HG03457 (cell line): ENCODE measurements around the gene ABHD11.
"Not testable (repeated sequence)": the region's sequence is repeated elsewhere in the genome, so short reads cannot be mapped to it uniquely, and the experiment has no call there.

Experiments
- ATAC-seq: cut with Tn5 transposase; IDR thresholded peaks from one replicate; pipeline ENCODE4 v1.9.1; 2021; ENCODE audit warnings: moderate number of reproducible peaks; ENCODE audit not compliant: unreplicated experiment

The ABHD11 gene, protein sequence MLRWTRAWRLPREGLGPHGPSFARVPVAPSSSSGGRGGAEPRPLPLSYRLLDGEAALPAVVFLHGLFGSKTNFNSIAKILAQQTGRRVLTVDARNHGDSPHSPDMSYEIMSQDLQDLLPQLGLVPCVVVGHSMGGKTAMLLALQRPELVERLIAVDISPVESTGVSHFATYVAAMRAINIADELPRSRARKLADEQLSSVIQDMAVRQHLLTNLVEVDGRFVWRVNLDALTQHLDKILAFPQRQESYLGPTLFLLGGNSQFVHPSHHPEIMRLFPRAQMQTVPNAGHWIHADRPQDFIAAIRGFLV

DNA sequence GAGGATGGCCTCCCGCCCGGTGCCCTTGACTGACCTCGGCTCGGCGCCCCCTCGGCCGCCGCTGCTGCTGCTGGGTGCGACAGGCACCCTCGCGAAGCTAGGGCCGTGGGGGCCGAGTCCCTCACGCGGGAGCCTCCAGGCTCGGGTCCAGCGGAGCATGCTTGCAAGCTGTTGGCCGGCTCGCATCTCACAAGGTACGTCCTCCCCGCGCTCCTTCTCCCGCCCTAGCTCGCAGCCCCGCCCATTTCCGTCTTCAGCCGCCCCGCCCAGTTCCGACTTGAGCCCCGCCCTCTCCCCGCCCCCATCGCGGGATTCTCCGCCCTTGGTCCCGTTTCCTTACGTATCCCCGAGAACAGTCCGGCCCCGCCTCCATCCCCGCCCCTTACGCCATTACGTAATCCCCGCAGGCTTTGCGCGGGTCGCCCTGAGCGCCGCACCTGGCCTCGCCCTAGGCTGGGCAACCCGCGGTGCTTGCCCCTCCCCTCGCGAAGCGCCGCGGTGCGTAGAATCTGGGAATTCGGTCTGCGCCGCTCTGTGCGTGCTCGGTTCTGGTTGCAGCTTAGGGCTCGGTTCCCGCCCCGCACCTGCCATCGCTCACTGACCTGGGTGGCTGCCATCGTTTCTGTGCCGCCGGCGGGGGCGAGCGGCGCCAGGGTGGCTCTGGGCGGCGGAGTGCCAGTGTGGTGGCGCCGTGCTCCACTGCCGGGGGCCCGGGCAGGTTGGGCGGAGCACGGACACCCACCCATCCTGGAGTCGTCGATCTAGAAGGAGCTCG is at the start of gene ABHD11:
TSS of gene ABHD11 (minus strand) at position 191 of the 775 bp plus-strand sequence. CDS start at position 159, 32 bp downstream.
- peak; percentile 78 for ATAC-seq

DNA sequence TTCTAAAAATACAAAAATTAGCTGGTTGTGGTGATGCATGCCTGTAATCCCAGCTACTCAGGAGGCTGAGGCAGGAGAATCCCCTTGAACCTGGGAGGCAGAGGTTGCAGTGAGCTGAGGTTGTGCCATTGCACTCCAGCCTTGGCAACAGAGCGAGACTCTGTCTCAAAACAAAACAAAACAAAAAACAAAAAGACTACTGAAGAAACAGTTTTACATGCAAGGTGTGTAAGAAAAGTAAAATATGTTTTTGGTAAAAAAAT is 49.1 kb upstream of the ABHD11 start:
- ATAC-seq: not testable (repeated sequence)

DNA sequence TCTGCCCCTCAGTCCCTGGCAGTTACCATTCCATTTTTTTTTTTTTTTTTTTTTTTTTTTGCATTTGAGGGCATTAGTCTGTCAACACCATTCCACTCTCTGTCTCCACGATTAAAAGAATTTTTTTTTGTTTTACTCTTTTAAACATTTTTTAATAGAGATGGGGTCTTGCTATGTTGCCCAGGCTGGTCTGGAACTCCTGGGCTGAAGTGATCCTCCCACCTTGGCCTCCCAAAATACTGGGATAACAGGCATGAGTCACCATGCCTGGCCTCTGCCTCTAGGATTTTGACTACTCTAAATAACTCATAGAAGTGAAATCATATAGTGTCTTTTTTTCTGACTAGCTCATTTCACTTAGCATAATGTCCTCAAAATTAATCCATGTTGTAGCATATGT is 48.0 kb upstream of the ABHD11 start:
- ATAC-seq: no peak

DNA sequence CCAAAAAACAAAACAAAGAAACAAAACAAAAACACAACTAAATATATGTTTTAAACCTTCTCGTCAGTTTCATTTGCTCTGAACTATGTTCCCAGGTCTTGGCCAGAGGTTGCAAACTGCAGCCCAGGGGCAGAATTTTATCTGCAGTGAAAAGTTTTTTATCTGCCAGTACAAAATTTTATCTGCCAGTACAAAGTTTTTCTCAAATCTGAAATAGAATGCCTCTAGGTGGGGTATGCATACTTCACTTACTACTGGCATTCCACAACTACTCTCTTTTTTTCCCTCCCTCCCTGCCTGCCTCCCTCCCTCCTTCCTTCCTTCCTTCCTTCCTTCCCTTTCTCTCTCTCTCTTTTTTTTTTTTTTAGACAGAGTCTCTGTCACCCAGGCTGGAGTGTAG is 40.9 kb upstream of the ABHD11 start:
- no peak for ATAC-seq

DNA sequence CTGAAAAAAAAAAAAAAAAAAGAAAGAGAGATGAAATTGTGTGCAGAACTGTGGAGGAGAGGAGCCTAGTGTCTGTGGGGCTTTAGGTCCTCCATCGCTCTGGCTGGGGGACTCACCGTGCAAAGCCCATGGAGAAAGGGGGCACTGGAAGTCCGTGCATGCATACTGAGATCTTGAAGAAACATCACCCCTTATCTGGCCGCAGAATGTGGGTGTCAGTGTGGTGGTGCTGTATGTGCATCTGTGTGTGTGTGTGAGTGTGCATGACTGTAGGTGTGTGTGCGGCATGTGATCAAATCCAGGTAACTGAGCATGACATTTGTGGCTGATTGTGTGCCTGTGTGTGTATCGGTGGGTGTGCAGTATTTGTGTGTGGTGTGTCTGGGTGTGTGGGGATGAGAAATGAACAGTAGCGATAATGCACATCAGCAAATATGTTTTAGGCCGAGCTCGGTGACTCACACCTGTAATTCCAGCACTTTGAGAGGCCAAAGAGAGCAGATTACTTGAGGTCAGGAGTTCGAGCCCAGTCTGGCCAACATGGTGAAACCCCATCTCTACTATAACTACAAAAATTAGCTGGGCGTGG is 40.3 kb upstream of the ABHD11 start:
- no peak for ATAC-seq

DNA sequence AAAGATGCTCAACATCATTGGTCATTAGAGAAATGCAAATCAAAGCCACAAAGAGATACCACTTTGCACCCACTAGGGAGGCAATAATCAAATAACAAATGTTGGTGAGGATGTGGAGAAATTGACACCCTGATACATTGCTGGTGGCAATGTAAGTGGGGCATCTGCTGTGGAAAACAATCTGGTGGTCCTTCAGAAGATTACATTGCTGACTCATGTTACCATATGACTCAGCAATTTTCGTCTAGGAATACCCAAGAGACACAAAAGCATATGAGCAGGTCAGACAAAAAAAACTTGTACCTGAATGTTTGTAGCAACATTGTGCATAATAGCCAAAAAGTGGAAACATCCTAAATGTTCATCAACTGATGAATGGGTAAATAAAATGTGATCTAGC is 36.3 kb upstream of the ABHD11 start:
- no peak for ATAC-seq

DNA sequence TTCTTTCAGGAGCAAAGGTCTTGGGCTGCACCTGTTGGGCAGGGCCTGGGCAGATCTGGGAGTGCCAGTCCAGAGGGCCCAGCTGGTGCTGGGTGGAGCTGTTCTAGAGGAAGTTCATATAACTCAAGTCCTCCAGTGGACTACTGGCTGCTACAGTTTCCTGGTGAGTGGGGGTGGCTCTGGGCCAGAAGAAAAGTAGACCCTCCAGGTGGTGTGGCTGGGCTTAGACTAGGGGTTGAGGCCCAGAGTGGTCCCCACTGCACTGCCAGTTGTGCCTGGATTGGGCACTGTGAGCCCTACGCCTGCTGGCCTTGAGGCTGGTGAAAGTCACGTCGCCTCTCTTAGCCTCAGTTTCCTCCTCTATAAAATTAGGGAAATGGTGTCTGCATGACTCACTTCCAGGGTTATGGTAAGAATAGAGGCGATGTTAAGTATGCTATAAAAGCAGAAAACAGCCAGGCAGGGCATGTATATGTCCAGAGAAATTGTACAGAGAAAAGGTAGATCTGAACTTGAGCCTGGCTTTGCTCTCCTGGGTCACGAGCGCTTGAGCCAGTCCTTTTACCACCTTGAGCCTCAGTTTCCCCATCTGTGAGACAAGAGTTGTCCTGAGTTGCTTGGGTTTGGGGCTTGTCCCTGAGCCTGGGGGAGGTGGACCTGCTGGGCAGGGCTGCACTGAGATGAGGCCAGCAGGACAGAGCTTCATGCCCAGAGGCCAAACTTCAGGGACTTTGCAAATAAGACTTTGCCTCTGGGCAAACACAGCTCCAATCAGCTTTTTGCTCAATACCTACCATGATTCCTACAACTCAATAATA is 35.3 kb upstream of the ABHD11 start:
- no peak for ATAC-seq

DNA sequence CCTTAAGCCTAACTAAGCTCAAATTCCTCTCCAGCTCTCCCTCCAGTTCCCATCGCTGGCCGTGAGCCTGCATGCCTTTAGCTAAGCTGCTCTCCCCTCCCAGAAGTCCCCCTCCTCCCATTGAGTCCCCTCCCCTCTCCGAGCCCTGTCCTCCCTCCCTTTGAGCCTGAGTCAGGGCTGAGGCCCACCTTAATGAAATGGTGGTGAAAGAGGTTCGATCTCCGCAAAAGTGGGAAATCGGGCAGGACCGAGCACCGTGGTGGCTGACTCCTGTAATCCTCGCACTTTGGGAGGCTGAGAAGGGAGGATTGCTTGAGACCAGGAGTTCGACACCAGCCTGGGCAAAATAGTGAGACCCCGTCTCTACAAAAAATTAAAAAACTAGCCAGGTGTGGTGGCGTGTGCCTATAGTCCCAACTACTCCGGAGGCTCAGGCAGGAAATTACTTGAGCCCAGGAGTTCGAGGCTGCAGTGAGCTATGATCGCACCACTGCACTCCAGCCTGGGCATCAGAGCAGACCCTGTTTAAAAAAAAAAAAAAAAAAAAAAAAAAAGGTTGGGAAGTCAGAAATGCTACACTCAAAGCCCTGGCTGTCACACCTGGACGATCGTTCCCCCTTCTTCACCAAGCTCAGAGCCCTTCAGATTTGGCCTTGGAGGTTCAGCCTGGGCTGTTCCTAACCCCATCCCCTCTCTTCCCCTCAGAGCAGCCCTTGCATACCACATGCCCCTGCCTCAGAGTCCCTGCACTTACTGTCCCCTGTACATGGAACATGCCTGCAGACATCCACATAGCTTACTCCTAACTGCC is 32.5 kb upstream of the ABHD11 start:
- no peak for ATAC-seq

DNA sequence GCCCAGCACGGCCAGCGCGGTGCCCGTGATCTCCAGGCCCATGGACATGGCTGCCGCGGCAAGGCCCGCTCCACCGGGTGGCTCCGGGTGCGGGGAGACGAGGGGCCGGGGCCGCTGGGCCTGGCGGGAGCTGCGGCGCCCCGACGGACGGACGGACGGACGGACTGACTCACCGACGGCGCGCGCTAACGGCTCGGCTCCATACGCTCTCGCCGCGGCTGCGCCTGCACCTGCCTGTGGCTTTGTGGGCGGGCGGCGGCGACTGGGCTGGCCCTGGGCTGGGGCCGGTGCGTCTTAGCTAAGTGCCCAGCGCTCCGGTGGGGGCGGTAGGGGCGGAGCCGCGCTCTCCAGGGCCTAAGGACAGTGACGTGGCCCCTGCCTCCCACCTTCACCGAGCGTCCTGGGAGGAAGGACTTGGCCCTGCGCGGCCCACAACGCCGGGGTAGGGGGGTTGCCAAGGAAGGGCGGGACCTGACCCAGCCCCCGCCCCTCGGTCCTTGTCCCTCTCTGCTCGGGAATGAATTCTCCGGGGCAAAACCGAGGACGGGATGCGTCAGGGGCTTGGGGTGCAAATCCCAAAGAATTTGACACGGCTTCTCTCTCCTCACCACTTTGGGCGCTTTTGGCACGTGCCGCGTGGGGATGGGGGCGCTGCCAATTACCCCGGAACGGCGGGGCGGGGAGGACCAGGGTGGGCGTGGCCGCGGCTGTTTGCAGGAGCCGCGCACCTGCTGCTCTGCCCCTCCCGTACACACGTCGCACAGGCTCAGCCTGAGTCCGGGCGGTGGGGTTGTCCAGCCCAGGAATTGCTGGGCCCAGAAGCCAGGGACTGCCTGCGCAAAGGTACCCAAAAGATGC is 31.6 kb upstream of the ABHD11 start, which contains the start of gene CLDN3:
TSS of gene CLDN3 (minus strand) at position 269 of the 858 bp plus-strand sequence. CDS start at position 48, 221 bp downstream.
- no peak for ATAC-seq

DNA sequence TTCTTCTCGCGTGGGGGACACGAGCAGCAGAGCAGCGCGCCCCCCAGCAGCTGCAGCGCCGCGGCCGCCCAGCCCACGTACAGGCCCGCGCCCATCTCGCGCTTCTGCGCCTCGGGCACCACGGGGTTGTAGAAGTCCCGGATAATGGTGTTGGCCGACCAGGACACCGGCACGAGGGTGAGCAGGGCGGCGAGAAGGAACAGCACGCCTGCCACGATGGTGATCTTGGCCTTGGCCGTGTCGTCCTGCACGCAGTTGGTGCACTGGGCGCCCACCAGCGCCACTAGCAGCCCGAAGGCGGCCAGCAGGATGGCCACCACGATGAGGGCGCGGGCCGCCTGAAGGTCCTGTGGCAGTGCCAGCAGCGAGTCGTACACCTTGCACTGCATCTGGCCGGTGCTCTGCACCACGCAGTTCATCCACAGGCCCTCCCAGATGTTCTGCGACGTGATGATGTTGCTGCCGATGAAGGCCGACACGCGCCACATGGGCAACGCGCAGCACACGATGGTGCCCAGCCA is 30.9 kb upstream of the ABHD11 start:
- ATAC-seq: no peak

DNA sequence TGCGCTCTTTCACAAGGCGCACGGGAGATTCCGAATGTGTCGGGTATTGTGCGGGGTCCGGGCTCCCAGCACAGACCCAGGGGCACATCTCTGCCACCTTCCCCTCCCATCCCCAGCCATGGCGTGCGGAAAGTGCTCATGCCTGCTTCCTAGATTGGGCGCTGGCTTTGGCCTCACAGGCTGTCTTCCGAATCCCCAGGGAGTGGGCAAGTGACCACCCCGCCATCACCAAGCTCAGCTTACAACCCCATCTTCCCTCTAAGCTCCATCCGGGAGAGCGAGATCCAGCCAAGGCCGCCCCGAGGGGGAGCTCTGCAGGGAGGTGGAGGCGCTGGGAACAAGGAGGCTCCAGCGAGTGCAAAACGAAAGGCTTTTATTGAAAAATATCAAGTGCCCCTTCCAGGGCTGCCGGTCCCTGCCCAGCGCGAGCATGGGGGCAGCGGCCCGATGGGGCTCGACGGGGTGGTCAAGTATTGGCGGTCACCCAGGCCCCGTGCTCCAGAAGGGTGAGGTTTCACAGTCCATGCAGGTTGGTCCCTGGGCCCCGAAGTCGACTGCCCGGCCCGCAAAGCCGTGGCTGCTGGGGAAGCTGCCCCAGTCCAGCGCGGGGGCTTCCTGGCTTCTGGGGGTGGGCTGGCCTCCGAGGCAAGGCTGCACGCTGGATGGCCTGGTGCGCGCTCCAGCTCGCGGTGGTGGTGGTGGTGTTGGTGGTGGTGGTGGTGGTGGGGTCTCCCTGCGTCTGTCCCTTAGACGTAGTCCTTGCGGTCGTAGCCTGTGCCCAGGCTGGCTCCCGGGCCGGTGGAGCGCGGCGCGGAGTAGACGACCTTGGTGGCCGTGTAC is 30.3 kb upstream of the ABHD11 start:
- no peak for ATAC-seq

DNA sequence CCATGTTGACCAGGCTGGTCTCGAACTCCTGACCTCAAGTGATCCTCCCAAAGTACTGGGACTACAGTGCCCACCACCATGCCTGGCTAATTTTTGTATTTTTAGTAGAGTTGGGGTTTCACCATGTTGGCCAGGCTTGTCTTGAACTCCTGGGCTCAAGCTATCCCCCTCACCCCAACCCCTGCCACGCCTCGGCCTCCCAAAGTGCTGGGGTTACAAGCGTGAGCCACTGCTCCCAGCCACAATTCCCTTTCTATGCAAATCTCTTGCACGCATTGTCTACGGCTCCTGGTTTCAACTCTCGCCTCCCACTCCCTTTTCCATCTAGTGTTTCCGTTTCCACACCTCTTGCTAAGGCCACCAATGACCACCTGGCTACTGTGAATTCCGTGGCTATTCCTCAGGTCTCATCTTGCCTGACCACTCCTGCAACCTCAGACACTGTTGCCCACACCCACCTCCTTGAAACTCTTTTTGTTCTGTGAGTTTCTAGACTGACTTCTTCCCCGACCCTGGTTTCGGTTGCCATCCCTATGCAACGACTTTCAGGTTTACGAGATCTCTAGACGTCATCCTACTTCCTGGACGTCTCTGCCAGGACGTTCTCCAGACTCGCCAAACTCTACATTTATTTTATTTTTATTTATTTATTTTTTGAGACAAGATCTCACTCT is 28.1 kb upstream of the ABHD11 start:
- no peak for ATAC-seq

DNA sequence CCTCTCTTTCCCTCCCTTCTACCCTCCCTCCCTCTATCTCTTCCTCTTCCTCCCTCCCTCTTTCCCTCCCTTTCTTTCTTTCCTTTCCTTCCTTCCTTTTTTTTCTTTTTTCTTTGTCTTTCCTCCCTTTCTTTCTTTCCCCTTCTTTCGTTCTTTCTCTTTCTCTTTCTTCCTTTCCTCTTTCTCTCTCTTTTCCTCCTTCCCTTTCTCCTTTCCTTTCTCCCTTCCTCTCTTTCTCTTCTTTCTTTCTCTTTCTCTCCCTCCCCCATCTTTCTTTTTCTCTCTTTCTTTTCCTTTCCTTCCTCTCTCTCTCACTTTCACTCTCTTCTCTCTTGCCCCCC is 24.0 kb upstream of the ABHD11 start:
- ATAC-seq: no peak

DNA sequence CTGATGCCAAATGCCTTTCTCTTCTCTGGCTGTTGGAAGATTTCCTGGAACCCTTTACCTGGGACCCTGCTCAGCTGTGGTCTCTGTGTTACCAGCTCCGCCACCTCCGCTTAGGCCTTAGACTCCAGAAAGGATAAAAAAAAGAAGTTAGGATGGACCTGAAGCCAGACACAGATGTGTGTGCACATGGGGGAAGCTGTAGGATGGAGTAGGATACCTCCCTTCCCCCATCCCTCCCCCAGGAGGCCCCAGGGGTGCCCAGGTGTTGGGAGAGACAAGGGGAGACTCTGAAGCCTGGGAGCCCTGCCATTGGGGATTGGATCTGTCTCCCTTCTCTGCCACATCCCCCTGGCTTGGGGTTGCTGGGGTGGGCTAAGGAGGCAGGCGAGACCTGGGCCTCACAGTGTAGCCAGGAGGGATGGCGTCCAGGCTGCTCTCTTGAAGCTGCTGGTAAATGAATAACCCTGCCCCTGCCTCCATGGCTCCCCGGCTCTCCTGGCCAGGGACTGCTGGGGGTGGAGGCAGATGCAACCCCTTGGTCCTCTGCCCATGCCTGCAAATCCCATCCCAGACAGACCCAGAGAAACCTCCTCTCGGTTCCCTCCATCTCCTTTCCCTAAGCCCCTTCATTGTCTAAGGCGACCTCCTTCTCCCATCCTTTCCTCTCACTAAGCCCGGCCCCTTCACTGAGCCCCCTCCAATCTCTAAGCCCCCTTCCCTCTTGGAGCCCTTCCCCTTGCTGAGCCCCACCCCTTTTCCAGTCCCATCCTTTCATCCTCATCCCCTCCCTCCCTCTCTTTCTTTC is 23.5 kb upstream of the ABHD11 start:
- no peak for ATAC-seq

DNA sequence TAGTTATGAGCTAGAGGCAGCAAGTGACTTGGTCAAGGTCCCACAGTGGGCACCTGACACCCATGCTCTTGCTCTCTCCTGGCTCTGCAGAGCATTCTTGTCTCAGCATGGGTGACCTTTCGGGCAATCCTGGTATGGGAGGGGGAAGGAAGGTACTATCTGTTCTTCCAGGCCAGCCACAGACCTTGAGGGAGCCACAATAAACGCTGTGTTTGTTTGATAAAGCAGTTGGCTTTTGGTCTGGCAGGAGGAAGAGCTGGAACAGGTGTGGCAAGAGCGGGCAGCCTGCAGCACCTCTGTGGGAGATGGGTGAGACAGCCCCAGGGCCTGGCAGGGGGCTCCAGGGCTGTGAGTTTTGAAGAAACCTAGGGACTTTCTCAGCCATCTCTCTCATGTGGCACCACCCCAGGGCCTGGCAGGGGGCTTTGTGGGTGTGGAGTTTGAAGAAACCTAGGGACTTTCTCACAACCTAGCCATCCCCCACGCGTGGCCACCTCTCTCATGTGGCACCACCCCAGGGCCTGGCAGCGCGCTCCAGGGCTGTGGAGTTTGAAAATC is 20.1 kb upstream of the ABHD11 start:
- ATAC-seq: no peak

DNA sequence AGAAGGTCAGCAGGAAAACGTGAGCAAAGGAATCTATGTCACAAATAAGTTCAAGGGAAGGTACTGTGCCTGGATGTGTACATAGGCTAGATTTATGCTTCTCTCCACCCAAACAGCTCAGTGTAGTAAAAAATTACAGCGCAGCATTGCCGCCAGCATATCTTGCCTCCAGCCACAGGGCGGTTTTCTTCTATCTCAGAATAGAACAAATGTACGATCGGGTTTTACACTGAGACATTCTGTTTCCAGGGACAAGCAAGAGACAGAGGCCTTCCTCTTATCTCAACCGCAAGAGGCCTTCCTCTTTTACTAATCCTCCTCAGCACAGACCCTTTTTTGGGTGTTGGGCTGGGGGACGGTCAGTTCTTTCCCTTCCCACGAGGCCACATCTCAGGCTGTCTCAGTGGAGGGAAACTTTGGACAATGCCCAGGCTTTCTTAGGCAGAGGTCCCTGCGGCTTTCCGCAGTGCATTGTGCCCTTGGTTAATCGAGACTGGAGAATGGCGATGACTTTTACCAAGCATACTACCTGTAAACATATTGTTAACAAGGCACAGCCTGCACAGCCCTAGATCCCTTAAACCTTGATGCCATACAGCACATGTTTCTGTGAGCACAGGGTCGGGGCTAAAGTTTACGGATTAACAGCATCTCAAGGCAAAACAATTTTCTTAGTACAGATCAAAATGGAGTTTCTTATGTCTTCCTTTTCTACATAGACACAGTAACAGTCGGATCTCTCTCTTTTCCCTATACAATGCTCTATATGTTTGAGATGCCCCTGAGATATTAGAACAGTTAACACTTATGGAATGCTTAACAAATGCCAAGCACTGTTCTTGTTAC is 11.6 kb upstream of the ABHD11 start:
- ATAC-seq: no peak
